ENCODE measurements around the gene KRTAP4-2. TPM values are rescaled to one million over a fixed set of nuclear protein-coding genes. Genes with fewer than 3 reads are reported as not detected.
"Not testable (repeated sequence)": the region's sequence is repeated elsewhere in the genome, so short reads cannot be mapped to it uniquely, and the experiment has no call there.

The KRTAP4-2 gene
- total and polyA plus RNA-seq, 9 of the 15 experiments (the other 6 are each of a cell fraction or from before 2014, with no cell fraction given): not detected

DNA sequence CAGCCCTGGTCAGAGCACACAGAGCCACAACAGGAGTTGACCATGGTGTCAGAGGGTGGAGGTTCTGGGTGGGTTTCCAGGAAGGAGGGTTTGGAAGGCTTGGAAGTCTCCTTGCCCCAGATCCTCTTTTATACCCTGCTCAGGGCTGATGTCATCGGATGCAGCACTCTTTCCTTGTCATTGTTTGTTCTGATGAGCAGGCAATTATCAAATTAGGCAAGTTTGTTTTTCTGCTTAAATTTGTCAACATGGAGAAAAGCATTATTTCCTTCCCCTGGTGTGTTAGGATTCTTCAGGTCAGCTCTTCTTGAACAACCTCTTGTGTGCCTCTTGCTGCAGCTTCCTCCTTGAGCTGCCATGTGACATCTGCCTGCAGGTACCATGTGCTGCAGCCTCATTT lies 17.4 kb downstream of the KRTAP4-2 start, which contains the start of gene KRTAP4-4:
TSS of gene KRTAP4-4 (minus strand) at position 101 of the 400 bp plus-strand sequence. CDS start at position 44, 57 bp downstream.
- FAIRE-seq: no peak
- Histone ChIP-seq H3K79me2 (ENCODE audit: control insufficient read depth, insufficient read depth, low read length) (no peaks in the 10 kb centered on the region), H3K4me2 (ENCODE audit: insufficient read depth, low read length) (no peak within 1 kb of the TSS), H3K27ac (ENCODE audit: extremely low read depth, low read depth, low read length) (no peak within 1 kb of the TSS), H2AFZ (ENCODE audit: low read depth, low read length) (no peak within 1 kb of the TSS), H3K9me1 (ENCODE audit: control insufficient read depth, insufficient read depth, low read length) (no peaks in the 10 kb centered on the region), H3K4me3 (no peak within 1 kb of the TSS), H4K20me1 (replicated peaks; ENCODE audit: control insufficient read depth, insufficient read depth, low read length) (no peaks in the 10 kb centered on the region), H3K27me3 (ENCODE audit: control insufficient read depth in 2 of 2, insufficient read depth in 2 of 2, low read length in 2 of 2) (no peaks in the 10 kb centered on the region), H3K9ac (ENCODE audit: insufficient read depth in 1 of 2, low read depth in 2 of 2, low read length in 2 of 2) (no peak within 1 kb of the TSS; a peak in 1 of 4 replicates), H3K36me3 (ENCODE audit: control insufficient read depth, insufficient read depth, low read length) (no peaks in the 10 kb centered on the region), H3K9me3 (replicated peaks; ENCODE audit: control insufficient read depth, insufficient read depth, low read depth, low read length) (no peaks in the 10 kb centered on the region), H3K4me1 (replicated peaks in 1 of 2; ENCODE audit: control insufficient read depth in 2 of 2, insufficient read depth in 2 of 2, low read length in 2 of 2) (no peaks in the 10 kb centered on the region)
- no peak for DNase-seq (ENCODE audit: extremely low read depth in 1 of 4, low spot score in 3 of 4)
- ATAC-seq: no peak
- TF ChIP-seq, protein P1, sequence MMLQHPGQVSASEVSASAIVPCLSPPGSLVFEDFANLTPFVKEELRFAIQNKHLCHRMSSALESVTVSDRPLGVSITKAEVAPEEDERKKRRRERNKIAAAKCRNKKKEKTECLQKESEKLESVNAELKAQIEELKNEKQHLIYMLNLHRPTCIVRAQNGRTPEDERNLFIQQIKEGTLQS (IDR thresholded peaks at IDR 0.05): no peak
- TF ChIP-seq, protein P1 (CRISPR knock-in tag; conservative IDR thresholded peaks at IDR 0.05): no peak
- TF ChIP-seq CEBPB (tag; IDR thresholded peaks at IDR 0.05): no peak
- TF ChIP-seq SNRNP70 (optimal IDR thresholded peaks at IDR 0.05; ENCODE audit: low read depth, low read length): no peak
- TF ChIP-seq, protein P2, sequence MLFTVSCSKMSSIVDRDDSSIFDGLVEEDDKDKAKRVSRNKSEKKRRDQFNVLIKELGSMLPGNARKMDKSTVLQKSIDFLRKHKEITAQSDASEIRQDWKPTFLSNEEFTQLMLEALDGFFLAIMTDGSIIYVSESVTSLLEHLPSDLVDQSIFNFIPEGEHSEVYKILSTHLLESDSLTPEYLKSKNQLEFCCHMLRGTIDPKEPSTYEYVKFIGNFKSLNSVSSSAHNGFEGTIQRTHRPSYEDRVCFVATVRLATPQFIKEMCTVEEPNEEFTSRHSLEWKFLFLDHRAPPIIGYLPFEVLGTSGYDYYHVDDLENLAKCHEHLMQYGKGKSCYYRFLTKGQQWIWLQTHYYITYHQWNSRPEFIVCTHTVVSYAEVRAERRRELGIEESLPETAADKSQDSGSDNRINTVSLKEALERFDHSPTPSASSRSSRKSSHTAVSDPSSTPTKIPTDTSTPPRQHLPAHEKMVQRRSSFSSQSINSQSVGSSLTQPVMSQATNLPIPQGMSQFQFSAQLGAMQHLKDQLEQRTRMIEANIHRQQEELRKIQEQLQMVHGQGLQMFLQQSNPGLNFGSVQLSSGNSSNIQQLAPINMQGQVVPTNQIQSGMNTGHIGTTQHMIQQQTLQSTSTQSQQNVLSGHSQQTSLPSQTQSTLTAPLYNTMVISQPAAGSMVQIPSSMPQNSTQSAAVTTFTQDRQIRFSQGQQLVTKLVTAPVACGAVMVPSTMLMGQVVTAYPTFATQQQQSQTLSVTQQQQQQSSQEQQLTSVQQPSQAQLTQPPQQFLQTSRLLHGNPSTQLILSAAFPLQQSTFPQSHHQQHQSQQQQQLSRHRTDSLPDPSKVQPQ (CRISPR knock-in tag; IDR thresholded peaks at IDR 0.05; ENCODE audit: borderline replicate concordance): no peak
- no peak for TF ChIP-seq ARID1B (IDR thresholded peaks at IDR 0.05)
- TF ChIP-seq CTBP1 (IDR thresholded peaks at IDR 0.05; ENCODE audit: borderline replicate concordance): no peak
- TF ChIP-seq ZNF311 (CRISPR knock-in tag; IDR thresholded peaks at IDR 0.05): no peak
- no peak for TF ChIP-seq FUS (optimal IDR thresholded peaks at IDR 0.05; ENCODE audit: low read depth, low read length)
- TF ChIP-seq NFYB (IDR thresholded peaks at IDR 0.05; ENCODE audit: extremely low read depth, insufficient read length): no peak
- no peak for TF ChIP-seq CAMTA2 (CRISPR knock-in tag; conservative IDR thresholded peaks at IDR 0.05)
- TF ChIP-seq, protein P3, sequence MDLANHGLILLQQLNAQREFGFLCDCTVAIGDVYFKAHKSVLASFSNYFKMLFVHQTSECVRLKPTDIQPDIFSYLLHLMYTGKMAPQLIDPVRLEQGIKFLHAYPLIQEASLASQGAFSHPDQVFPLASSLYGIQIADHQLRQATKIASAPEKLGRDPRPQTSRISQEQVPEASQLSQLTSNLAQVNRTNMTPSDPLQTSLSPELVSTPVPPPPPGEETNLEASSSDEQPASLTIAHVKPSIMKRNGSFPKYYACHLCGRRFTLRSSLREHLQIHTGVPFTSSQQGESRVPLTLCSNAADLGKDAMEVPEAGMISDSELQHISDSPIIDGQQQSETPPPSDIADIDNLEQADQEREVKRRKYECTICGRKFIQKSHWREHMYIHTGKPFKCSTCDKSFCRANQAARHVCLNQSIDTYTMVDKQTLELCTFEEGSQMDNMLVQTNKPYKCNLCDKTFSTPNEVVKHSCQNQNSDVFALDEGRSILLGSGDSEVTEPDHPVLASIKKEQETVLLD (IDR thresholded peaks at IDR 0.05): no peak
- no peak for TF ChIP-seq DNMT1 (IDR thresholded peaks at IDR 0.05)
- ChIA-PET POLR2A (interaction anchor here (0.7 kb wide), 1 partner anchor 10 kb away, joined by 3 read pairs; no protein-coding TSS in a partner anchor), CTCF (ENCODE audit: low intra/inter-chr PET ratio) (no interaction called here)
- intact Hi-C loops (cut with micrococcal nuclease): no loop called here
- no TSS peak for BruUV-seq (replicated peaks)
- 0% methylated on average over 1 of the region's 1 CpG for WGBS (ENCODE audit: insufficient coverage, low coverage, missing lambda C conversion rate)
- in situ Hi-C loops (cut with MboI): no loop called here

DNA sequence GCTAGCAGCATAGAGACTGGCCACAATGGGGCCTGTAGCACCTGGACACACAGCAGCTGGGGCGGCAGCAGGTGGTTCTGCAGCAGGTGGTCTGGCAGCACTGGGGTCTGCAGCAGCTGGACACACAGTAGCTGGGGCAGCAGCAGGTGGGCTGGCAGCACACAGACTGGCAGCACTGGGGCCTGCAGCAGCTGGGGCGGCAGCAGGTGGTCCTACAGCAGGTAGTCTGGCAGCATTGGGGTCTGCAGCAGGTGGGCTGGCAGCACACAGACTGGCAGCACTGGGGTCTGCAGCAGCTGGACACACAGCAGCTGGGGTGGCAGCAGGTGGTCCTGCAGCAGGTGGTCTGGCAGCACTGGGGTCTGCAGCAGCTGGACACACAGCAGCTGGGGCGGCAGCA lies 17.8 kb downstream of the KRTAP4-2 start:
- H3K36me3 ChIP-seq (ENCODE audit: control insufficient read depth, insufficient read depth, low read length); H4K20me1 ChIP-seq (replicated peaks; ENCODE audit: control insufficient read depth, insufficient read depth, low read length); H2AFZ ChIP-seq (ENCODE audit: low read depth, low read length); H3K9me3 ChIP-seq (replicated peaks; ENCODE audit: control insufficient read depth, insufficient read depth, low read depth, low read length); POLR2A ChIA-PET; FAIRE-seq; H3K27ac ChIP-seq (ENCODE audit: extremely low read depth, low read depth, low read length); BruUV-seq (replicated peaks); H3K9me1 ChIP-seq (ENCODE audit: control insufficient read depth, insufficient read depth, low read length); DNase-seq (ENCODE audit: extremely low read depth in 1 of 4, low spot score in 3 of 4); H3K27me3 ChIP-seq (ENCODE audit: control insufficient read depth in 2 of 2, insufficient read depth in 2 of 2, low read length in 2 of 2); CTCF ChIA-PET (ENCODE audit: low intra/inter-chr PET ratio); H3K79me2 ChIP-seq (ENCODE audit: control insufficient read depth, insufficient read depth, low read length); H3K4me1 ChIP-seq (replicated peaks in 1 of 2; ENCODE audit: control insufficient read depth in 2 of 2, insufficient read depth in 2 of 2, low read length in 2 of 2); H3K4me3 ChIP-seq; H3K4me2 ChIP-seq (ENCODE audit: insufficient read depth, low read length); ATAC-seq; intact Hi-C loops (cut with micrococcal nuclease); in situ Hi-C loops (cut with MboI); H3K9ac ChIP-seq (ENCODE audit: insufficient read depth in 1 of 2, low read depth in 2 of 2, low read length in 2 of 2): not testable (repeated sequence)
- 5% methylated on average over 2 of the region's 3 CpGs for WGBS (ENCODE audit: insufficient coverage, low coverage, missing lambda C conversion rate)
